ENCODE data around the gene GNAO1.

The GNAO1 gene

DNA sequence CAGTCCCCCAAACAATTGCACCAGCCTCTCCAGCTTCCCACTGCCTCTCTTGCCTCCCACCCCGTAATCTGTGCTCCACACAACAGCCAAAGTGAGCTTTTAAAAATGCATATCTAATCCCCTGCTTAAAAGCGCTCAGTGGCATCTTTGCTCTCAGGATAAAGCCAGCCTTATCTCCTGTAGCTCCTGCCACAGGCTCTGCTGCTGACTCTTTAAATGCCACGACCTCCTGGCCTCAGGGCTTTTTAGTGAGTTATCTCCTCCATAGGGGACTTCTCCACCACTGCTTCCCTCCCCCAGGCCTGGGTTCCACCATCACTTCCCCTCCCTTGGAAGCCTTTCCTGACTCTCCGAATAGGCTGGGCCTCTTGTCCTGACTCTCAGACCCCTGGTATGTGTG is 98.6 kb downstream of the GNAO1 start:
- DNase-seq (ENCODE audit: low read depth): no peak

DNA sequence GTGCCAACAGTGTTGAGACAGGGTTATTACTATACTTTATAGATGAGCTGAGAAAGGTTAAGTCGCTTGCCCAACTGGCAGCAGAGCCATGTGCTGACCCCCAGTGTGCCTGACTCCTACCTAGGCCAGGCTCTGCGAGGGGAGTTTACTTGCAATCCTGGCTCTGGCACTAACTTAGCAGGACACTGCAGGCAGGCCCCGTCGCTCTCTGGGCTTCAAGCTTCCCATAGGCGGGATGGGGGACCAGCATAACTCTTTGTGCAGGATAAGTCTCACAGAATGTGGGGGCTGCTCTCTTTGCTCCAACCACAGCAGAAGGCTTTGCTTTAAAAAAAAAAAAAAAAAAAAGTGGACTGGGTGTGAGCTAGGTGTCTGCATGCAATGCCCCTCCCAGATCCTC is 102.7 kb downstream of the GNAO1 start:
- DNase-seq (ENCODE audit: low read depth): no peak

DNA sequence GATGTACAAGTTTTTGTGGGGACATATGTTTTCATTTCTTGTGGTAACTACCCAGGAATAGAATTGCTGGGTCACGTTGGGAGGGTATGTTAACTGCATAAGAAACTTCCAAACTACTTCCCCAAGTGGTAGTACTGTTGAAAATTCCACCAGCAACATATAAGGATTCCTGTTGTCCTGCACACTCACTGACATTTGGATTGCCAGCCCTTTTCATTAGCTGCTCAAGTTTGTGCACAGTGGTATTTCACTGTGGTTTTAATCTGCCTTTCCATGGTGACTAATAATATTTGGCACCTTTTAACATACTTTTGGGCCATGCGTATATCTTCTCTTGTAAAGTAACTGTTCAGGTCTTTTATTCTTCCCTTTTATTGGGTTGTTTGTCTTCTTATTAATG is 103.3 kb downstream of the GNAO1 start:
- peak; percentile 70 for DNase-seq (ENCODE audit: low read depth)

DNA sequence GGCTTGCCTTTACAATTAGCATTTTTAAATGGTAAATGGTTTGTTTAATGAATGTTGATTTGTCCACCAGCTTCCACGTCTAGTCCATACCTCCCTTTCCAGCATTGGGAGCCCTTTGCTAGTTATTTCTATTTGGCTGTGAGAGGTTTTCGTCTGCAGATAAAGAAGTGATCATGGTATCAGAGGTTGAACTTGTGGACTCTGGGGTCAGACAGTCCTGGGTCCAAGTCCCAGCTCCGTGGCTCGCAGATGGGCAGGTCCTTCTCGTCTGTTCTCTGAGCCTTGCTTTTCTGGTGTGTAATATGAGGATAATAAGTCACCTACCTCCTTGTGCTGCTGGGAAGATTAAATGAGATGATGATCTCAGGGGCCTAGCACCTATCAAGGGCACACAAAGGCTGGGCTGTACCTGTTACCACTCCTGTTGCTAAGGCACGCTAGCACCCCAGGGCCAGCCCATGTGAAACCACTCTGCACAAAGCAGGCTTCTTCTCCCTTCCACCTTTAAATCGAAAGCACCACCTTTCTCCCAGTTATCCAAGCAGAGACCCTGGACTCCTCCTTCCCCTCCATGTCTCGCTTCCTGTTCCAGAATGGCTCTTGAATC is 103.9 kb downstream of the GNAO1 start:
- no peak for DNase-seq (ENCODE audit: low read depth)

DNA sequence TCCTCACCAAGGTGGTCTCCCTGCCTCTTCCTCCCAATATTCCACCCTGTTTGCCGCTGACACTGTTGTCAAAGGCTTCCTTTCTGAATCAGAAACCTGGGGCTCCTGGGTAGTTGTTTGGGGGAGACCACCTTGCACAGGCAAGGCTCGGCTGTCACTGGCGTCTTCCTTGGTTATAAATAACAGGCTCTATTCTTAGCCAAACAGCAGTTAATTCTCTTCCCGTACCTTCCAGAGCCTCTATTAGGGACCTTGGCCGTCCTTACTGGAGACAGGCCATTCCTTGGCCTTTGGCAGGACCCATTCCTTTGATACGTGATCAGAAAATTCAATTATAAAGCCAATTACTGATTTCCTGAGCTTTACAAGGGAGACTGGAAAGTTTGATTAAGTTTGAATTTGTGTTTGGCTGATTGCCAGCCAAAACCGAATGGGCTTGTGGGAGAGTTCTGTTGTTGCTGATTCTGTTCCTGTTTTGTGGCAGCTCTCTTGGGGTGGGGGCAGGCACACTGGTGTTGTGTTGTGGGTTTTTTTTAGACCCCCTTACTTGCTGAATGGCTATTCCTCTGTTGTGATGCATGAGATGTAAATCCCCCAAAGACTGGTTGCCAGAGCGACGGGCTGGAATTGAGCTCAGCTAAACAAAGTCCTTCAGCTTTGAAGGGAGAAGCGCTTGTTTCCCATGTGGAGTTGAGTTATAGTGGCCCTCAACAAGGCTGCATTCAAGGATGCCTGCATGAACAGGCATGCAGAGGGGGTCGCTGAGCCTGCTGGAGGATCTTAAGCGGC is 104.6 kb downstream of the GNAO1 start:
- no peak for DNase-seq (ENCODE audit: low read depth)

DNA sequence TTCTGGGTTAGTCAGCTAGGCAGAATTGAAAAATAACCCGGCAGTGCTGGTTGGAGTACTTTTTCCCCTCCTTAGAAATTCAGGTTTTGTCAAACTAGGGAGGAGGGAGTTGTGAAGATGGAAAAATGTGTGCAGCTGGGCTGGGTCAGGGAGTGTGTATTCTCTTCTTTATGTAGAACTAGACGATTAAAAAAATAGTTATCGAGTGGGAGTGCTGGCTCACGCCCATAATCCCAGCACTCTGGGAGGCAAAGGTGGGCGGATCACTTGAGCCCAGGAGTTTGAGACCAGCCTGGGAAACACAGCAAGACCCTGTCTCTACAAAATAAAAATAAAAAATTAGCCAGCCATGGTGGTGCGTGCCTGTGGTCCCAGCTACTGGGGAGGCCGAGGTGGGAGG is 106.4 kb downstream of the GNAO1 start:
- DNase-seq (ENCODE audit: low read depth): no peak

DNA sequence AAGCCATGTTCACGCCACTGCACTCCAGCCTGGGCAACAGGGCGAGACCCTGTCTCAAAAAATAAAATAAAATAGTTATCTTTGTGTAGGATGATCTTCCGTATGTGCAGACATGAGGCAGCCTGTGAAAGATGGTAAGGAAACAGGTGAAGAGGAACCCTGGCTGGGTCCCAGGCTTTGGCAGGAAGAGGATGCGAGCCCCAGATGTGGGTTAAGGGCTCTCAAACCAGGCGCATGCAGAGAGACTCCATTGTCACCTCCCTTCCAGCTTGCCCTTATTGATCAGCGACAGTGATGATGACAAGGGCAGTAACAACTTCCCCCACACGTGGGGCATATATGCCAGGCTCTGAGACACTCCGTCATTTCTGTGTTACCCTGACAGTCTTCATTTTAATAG is 106.8 kb downstream of the GNAO1 start:
- no peak for DNase-seq (ENCODE audit: low read depth)

DNA sequence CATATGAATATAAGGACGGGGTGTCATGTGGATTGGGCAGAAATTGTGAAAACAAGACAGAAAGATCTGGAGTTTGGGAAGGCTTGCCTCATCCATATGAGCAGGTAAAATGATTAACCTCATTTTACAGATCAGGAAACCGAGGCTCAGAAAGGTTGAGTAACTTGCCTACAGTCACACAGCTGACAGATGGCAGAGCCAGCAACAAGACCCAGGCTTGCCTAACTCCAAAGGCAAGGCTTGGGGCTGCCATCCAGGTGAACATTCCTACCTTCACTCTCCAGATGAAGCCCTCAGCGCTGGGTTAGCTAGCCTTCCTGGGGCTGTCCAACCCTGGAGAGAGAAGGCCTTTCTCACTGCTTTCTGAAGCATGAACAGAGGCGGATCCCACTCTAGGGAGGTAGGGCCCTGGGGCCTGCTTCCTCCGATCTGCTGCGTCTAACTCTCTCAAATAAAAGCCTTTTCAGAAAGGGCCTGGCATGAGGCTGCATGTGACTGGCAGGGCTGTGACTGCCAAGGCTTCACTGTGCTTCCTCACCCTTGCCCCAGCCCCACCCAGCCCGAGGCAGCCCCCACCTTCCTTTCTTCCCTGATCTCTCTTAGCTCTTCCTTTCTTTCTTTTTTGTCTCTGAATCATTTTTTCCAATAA is 107.8 kb downstream of the GNAO1 start:
- DNase-seq (ENCODE audit: low read depth): no peak

DNA sequence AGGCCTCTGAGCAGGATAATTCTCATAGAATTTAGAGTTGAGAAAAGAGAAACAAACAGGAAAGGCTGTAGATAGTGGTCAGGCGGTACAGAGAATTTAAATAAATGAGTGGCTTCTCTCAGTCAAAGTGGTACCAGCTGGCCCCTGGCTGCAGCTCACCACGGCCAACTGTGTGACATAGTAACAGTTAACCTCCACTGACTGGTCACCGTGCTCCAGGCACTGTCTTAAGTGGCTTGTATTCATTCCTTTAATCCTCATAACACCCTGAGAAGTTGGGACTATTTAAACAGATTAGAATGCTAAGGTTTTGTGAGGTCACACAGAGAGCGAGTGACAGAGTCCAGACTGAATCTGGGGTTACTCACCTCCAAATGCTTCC is 108.9 kb downstream of the GNAO1 start:
- DNase-seq (ENCODE audit: low read depth): no peak

DNA sequence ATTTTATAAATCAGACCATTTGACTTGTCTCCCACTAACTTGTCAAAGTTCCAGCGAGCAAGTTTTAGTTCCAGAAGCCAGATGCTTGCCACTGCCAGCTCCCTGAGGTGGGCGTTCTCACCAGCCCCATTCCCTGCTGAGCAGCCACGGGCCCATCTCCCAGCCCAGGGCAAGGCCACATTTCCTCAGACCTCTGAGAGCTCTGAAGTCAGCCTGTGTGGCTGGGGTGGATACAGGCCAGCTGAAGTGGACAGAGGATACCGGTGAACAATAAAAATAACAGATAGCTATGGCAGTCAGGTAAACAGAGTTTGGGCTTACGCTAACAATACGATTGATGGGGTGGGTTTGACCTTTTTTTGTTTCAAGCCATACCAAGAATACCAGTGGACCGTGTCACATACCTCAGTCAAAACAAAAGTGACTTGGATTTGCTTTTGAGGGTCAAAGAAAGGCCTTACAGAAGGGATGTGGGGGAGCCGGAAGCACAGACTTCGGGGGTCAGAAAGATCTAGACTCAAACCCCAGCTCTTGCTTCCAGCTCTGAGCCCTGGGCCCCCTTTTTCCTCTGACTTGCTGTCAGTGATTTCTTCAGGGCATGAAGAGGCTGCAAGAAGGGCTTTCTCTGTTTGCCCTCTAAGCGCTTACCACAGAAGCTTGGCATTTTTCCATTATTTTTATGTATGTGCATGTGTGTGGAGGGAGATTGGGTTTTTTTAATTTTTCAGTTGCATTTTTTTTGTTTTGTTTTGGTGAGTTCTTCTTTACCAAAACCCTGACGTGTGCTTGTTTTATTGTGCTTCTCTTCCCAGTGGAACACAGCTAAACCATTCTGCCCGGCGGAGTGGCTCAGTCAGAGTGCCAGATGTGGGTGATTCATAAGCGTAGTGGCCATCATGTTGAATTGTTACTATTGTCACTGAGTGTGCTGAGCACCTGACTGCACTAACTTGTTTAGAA is 109.9 kb downstream of the GNAO1 start:
- DNase-seq (ENCODE audit: low read depth): peak; percentile 22

DNA sequence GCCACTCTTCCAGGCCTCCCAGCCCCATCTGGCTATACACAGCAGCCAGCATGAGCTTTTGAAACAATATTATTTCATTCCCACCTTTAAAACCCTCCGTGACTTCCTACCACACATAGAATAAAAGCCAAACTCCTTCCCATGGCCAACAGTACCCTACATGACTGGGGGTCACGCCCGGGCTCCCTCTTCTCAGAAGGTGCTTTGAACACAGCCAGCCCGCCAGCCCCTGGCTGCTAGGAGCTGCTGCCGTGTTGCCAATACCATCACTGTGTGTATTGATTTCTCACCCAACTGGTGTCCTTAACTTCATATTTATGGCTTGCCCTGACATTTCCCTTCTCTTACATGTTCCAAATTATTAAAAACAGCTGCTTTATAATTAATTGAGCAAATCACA is 111.2 kb downstream of the GNAO1 start:
- no peak for DNase-seq (ENCODE audit: low read depth)

DNA sequence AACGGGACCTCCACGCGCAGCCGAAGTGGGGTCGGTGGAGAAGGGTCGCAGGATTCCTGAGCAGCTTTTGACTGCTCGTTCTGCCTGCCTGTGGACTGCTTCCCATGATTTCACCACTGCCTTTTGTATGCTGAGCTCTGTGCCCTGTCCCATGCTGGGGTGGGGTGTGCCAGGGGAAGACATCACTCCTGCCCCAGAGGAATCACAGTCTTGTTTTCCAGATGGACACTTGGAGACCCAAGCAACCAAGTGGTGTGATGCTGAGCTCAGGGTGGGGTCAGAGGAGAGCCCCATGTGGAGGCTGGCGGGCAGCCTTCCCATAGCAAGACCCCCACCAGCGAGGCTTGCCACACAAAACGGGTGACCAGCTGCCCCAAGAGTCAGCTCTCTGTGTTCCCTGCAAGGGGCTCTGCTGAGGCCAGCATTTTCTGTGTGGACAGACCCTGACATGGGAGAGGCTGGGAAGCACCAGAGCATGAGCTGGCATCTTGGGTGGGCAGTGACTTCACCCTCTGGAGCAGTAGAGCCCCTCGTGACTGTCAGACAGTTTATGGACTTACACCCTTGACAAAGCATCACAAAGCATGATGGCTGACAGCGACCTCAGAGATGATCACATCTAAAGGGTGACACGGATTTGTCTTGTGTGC is 111.9 kb downstream of the GNAO1 start:
- DNase-seq (ENCODE audit: low read depth): no peak

DNA sequence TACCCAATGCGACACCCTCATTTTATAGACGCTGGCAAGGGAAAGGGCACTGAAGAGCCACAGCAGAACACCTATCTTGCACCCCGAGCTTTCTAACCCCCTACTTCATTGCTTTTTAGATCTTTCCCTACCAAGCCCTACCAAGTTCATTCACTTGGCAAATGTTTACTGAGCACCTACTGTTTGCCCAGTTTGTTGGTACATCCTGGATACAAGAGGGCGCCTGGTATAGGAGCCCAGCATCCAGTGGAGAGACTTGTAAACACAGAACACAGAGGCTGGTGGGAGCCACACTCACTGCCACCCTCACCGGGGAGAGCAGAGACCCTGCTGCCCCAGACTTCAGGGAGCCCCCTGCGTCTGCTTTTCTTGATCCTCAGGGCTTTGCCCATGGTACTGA is 112.6 kb downstream of the GNAO1 start:
- no peak for DNase-seq (ENCODE audit: low read depth)

DNA sequence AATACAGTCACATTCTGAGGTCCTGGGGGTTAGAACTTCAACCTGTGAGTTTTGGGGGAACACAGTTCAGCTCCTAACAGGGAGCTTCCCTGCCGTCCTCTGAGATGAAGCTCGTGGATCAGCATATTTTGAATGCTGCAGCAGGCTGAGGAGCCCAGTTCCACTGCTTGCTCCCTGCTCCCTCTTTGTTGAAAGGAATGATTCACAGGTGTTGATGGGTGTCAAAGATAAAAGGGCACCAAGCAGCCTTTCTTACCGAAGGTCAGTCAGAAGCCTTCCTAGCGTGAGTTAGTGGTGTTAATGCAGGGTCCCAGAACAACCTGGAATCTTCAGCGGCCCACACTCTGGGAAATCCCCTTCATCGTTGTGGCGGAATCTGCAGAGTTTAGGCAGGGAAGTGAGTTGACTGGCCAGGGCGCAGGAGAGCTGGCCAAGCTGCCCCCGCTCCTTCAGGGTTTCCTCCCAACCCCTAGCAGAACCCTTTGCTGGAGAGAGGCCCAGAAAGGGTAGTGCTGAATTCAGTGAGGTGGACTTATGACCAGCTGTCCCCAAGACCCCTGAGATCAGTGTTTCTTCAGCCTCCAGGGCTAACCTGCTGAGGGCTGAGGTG is 114.8 kb downstream of the GNAO1 start:
- DNase-seq (ENCODE audit: low read depth): no peak

DNA sequence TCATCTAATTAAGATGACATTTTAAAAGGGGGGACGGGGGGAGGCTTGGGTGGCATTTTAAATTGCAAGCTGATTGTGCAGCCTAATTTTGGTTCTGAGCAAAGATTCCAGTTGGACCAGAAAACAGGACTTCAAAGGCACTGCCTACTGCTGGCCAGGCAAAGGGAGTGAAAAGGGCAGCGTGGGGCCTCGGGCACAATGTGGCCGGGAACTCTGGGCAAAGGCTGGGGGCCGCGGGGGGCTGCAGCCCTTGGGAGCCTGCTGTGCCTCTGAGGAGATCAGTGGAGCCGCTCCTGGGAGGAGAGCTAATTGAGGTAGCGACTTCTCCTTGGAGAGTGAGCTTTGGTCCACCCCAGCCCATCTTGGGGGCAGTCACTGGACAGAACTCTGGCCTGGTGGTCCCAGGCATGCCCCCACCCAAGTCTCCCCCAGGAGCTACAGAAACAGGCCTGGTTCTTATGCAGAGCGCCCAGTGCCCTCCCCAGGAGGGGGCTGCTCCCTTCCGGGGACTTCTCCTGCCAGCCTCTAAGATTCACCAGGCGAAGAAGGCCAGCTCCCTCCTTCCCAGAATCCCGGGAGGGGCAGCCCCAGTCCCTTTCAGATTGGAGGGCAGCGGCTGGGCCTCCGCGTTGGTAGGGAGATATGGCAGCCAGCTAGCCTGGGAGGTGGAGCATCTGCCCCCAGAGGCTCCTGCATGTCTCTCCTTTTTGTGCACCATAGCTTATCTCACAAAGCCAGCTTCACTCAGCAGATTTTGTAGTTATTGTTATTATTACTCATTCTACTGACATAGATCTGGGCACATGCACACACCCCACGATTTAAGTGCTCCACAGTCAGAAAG is 115.6 kb downstream of the GNAO1 start:
- no peak for DNase-seq (ENCODE audit: low read depth)

DNA sequence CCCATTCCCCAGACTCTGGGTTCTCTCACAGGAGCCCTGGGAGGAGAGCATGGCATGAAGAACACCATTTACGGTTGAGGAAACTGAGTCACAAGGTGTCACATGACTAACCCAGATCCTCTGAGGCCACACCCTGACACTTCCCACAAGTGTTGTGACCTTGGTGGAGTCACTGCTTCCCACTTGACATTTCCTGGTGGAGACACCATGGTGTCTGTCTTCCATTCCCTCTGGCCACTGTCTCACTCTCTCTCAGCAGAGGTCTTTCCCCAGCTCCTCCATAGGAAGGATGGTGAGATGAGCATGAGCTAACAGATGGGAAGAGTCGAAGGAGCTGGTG is 116.2 kb downstream of the GNAO1 start:
- DNase-seq (ENCODE audit: low read depth): no peak

DNA sequence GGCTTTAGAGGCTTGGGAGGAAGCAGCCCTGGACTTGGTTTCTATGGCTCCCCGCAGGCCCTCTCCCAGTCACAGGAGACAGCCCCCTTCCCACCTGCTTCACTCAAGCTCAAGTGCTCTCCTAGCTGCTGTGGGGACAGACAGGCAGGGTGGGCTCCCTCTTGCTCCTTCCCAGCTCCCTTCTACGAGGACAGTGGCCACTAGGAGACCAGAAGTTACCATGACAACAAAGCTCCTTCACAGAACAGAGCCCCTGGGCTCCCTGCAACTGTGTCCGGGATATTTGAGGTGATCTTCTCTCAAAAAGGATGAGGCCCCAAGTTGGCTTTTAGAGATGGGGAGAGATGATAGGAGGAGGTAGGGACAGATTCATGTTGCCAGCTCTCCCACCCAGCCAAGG is 117.7 kb downstream of the GNAO1 start:
- no peak for DNase-seq (ENCODE audit: low read depth)

DNA sequence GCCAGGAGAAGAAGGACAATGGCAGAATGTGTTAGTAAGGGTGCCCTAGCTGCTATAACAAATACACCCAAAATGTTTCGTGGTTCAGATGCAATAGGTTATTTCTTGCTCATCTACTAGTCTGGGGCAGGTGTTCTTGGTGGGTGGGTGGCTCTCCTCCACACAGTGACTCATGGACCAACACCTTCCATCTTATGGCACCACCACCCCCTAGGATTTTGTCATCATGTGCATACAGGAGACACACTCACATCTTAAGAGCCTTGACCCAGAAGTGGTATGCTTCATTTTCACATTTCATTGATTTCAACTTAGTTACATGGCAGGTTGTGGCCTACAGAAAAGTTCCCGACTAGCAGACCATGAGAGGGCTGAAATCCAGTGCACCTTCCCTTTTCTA is 119.4 kb downstream of the GNAO1 start:
- no peak for DNase-seq (ENCODE audit: low read depth)

DNA sequence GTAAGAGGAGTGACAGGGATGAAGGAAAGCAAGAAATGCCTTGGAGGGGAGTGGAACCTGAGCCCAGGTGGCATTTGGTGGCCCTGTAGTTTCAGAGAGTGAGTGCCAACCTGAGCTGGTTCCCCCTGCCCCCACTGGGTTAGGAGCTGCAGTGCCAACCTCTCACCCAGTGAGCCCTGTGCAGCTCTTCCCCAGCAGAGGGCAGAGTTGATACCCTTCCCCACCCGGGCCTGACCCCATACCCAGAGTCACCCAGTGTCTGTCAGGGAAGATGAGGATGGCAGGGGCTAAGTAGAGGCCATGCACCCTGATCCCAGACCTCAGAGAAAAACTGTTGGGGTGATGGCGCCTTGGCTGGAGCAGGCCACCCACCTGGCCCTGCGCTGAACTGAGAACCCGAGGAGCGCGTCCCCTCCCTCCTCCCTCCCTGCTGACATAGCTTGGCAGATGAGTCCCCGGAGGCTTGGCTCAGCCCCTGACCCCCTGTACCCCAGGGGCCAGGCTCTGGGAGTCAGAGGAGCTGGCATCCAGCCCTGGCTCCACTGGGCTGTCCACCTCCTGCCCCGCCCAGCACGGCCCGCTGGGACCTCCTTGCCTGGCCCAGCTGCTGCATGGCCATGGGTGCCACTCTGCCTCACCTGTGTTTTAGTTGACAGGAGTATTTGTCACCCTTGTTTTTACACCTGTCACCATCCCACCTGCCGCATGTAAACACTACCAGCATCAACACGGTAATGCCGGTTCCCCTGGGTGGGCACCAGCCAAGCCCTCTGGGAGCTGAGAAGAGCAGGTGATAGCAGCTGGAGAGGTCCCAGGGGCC is 120.1 kb downstream of the GNAO1 start:
- no peak for DNase-seq (ENCODE audit: low read depth)

DNA sequence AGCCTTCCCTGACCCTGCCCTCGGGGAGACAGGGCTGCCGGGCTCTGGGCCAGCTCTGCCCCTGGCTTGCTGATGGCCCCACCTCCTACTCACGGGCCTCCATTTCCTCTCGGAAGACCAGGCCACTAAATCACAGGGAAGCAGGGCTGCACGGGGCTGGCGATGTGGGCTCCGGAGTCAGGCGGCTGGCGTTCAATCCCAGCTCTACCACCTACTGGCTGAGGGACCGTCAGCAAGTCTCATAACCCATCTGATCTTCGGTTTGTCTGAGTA is 120.7 kb downstream of the GNAO1 start:
- DNase-seq (ENCODE audit: low read depth): no peak

Data from iris pigment epithelial cell (primary cell).